H1 (cell line): Measurements from ENCODE around the gene DNTTIP2. TPM values are rescaled to one million over a fixed set of nuclear protein-coding genes. Genes with fewer than 3 reads are reported as not detected.

Experiments used
- CTCF ChIA-PET: fragments of 300-600 bp; sonication (Branson Sonifier 250); formaldehyde crosslinking; loops from one replicate; lab custom pipeline; 2021; ENCODE audit not compliant: partially characterized antibody; lab: Charles Lee
- POLR2A ChIA-PET: fragments of 300-600 bp; sonication (Branson Sonifier 250); formaldehyde crosslinking; loops from one replicate; lab custom pipeline; 2021; ENCODE audit warnings: inconsistent platforms; ENCODE audit not compliant: partially characterized antibody; lab: Charles Lee
- DNase-seq, 2 experiments: peaks; one replicate each; pipeline versions ENCODE4 v3.0.0 to v3.0.0-alpha.2; 2010 to 2022; ENCODE audit warnings: low spot score in 2 of 2, low read depth in 1 of 2, mixed read lengths in 1 of 2
- FAIRE-seq: peaks from 2 replicates; lab custom pipeline; 2011; peaks lifted over from hg19 to GRCh38; lab: Jason Lieb, UNC
- H2AFZ ChIP-seq: 2 replicates; pipeline ENCODE4 v1.8.1; 2012; ENCODE audit warnings: low read length, inconsistent platforms
- H2AK5ac ChIP-seq: 2 replicates; pipeline ENCODE4 v1.6.1; 2013; ENCODE audit warnings: low read depth, low read length
- H2BK120ac ChIP-seq: replicated peaks from 2 replicates; pipeline ENCODE3; 2013; ENCODE audit warnings: low read depth, low read length, inconsistent platforms
- H2BK12ac ChIP-seq: 2 replicates; pipeline ENCODE4 v1.6.1; 2013; ENCODE audit warnings: low read depth, low read length
- H2BK15ac ChIP-seq: 2 replicates; pipeline ENCODE4 v1.6.1; 2013; ENCODE audit warnings: low read length
- H2BK20ac ChIP-seq: 2 replicates; pipeline ENCODE4 v1.6.1; 2013; ENCODE audit warnings: low read length
- H2BK5ac ChIP-seq: 2 replicates; pipeline ENCODE4 v1.6.1; 2013; ENCODE audit warnings: low read depth, low read length
- H3K14ac ChIP-seq: 2 replicates; pipeline ENCODE4 v1.6.1; 2013; ENCODE audit warnings: inconsistent platforms; ENCODE audit not compliant: insufficient read length
- H3K18ac ChIP-seq: 2 replicates; pipeline ENCODE4 v1.6.1; 2013; ENCODE audit warnings: low read length; ENCODE audit errors: extremely low read depth
- H3K23ac ChIP-seq: 2 replicates; pipeline ENCODE4 v1.6.1; 2013; ENCODE audit warnings: inconsistent platforms; ENCODE audit not compliant: insufficient read length
- H3K23me2 ChIP-seq: 2 replicates; pipeline ENCODE4 v1.6.1; 2013; ENCODE audit warnings: low read depth, low read length
- H3K27ac ChIP-seq: 2 replicates; pipeline ENCODE4 v1.6.1; 2011; ENCODE audit warnings: low read depth, low read length, inconsistent platforms
- H3K27me3 ChIP-seq, 4 experiments: replicated peaks in 1 of 4; 1 replicate in 1 of 4; 2 replicates in 3 of 4; pipeline versions ENCODE4 v1.6.1 to v1.8.1; 2011 to 2013; ENCODE audit warnings: low read length in 3 of 4, mild to moderate bottlenecking in 3 of 4, inconsistent platforms in 2 of 4, mixed read lengths in 2 of 4, moderate library complexity in 1 of 4; ENCODE audit not compliant: control insufficient read depth in 3 of 4, insufficient read depth in 3 of 4; ENCODE audit errors: extremely low read depth in 1 of 4
- H3K36me3 ChIP-seq, 4 experiments: 2 replicates each; pipeline versions ENCODE4 v1.6.1 to v1.8.1; 2011 to 2013; ENCODE audit warnings: mild to moderate bottlenecking in 4 of 4, low read length in 3 of 4, moderate library complexity in 2 of 4, control low read depth in 1 of 4, inconsistent platforms in 1 of 4; ENCODE audit not compliant: insufficient read depth in 4 of 4, control insufficient read depth in 2 of 4
- H3K4ac ChIP-seq: replicated peaks from 2 replicates; pipeline ENCODE3; 2013; ENCODE audit warnings: low read length, low read depth, mixed read lengths, inconsistent platforms; ENCODE audit not compliant: insufficient read length
- H3K4me1 ChIP-seq, 4 experiments: replicated peaks in 1 of 4; 1 replicate in 1 of 4; 2 replicates in 3 of 4; pipeline versions ENCODE4 v1.6.1 to v1.8.1; 2011 to 2013; ENCODE audit warnings: low read length in 3 of 4, inconsistent platforms in 2 of 4, mixed read lengths in 1 of 4; ENCODE audit not compliant: insufficient read depth in 4 of 4, control insufficient read depth in 3 of 4
- H3K4me2 ChIP-seq, 2 experiments: 2 replicates each; pipeline versions ENCODE4 v1.6.1 to v1.8.1; 2011 to 2013; ENCODE audit warnings: low read depth in 2 of 2, low read length in 2 of 2, control low read depth in 1 of 2, inconsistent platforms in 1 of 2, mild to moderate bottlenecking in 1 of 2; ENCODE audit not compliant: insufficient read depth in 1 of 2
- H3K4me3 ChIP-seq, 4 experiments: fragments of 200-600, 300-600 bp in 1 of 4; sonication (generic), shearing (Covaris generic), sonication (Bioruptor Twin) in 1 of 4; 2 replicates each; pipeline versions ENCODE4 v1.5.1 to v1.8.1; 2011 to 2016; ENCODE audit warnings: low read length in 4 of 4, low read depth in 3 of 4, control low read depth in 2 of 4, inconsistent platforms in 2 of 4, mild to moderate bottlenecking in 2 of 4, mixed read lengths in 1 of 4, moderate library complexity in 1 of 4; ENCODE audit not compliant: insufficient read depth in 2 of 4; ENCODE audit errors: extremely low read depth in 1 of 4
- H3K56ac ChIP-seq: replicated peaks from 2 replicates; pipeline ENCODE3; 2013; ENCODE audit warnings: low read depth, mild to moderate bottlenecking, mixed read lengths, low read length, inconsistent platforms; ENCODE audit not compliant: insufficient read length
- H3K79me1 ChIP-seq: 2 replicates; pipeline ENCODE4 v1.6.1; 2013; ENCODE audit warnings: low read depth, low read length, control low read depth
- H3K79me2 ChIP-seq, 2 experiments: 2 replicates each; pipeline versions ENCODE4 v1.6.1 to v1.8.1; 2012 to 2013; ENCODE audit warnings: low read length in 2 of 2, mild to moderate bottlenecking in 2 of 2, inconsistent platforms in 1 of 2; ENCODE audit not compliant: insufficient read depth in 2 of 2, control insufficient read depth in 1 of 2
- H3K9ac ChIP-seq, 4 experiments: replicated peaks in 1 of 4; 1 replicate in 1 of 4; 2 replicates in 3 of 4; pipeline versions ENCODE4 v1.6.1 to v1.8.1; 2011 to 2013; ENCODE audit warnings: low read depth in 3 of 4, low read length in 3 of 4, control low read depth in 2 of 4, mild to moderate bottlenecking in 2 of 4, moderate library complexity in 2 of 4, inconsistent platforms in 1 of 4; ENCODE audit errors: extremely low read depth in 1 of 4
- H3K9me3 ChIP-seq, 2 experiments: 2 replicates each; pipeline versions ENCODE4 v1.6.1 to v1.8.1; 2012 to 2013; ENCODE audit warnings: mild to moderate bottlenecking in 2 of 2, moderate library complexity in 2 of 2, control low read depth in 1 of 2, inconsistent platforms in 1 of 2, low read depth in 1 of 2, low read length in 1 of 2, mixed read lengths in 1 of 2; ENCODE audit not compliant: insufficient read depth in 2 of 2
- H4K20me1 ChIP-seq, 2 experiments: replicated peaks in 1 of 2; 2 replicates each; pipeline versions ENCODE3 to v1.8.1; 2011 to 2013; ENCODE audit warnings: inconsistent platforms in 2 of 2, low read length in 2 of 2, mild to moderate bottlenecking in 1 of 2; ENCODE audit not compliant: insufficient read depth in 2 of 2, control insufficient read depth in 1 of 2
- H4K5ac ChIP-seq: 2 replicates; pipeline ENCODE4 v1.6.1; 2013; ENCODE audit warnings: low read length, low read depth, mixed read lengths, inconsistent platforms; ENCODE audit not compliant: insufficient read length
- H4K8ac ChIP-seq: 2 replicates; pipeline ENCODE4 v1.8.0; 2013; ENCODE audit warnings: mild to moderate bottlenecking, moderate library complexity, low read length, inconsistent platforms; ENCODE audit not compliant: insufficient read depth; ENCODE audit errors: extremely low read depth
- H4K91ac ChIP-seq: replicated peaks from 2 replicates; pipeline ENCODE3; 2013; ENCODE audit warnings: low read length, mixed read lengths, inconsistent platforms; ENCODE audit not compliant: insufficient read length
- EZH2 ChIP-seq: fragments of 200-600 bp; sonication (generic); IDR thresholded peaks from 2 replicates; pipeline ENCODE4 v1.7.1; 2012; ENCODE audit warnings: low read depth, mild to moderate bottlenecking, moderate library complexity, low read length, inconsistent platforms; ENCODE audit not compliant: severe bottlenecking
- MAX ChIP-seq: IDR thresholded peaks from 2 replicates; pipeline ENCODE4 v1.6.1; 2012; ENCODE audit warnings: inconsistent platforms
- WGBS, 2 experiments: shearing (Covaris generic) in 1 of 2; methylation state at CpG; one replicate each; pipeline versions ENCODE4 v1.1.6 to v1.1.7; 2013 to 2015; ENCODE audit warnings: low lambda C conversion rate in 2 of 2, mixed read lengths in 2 of 2, inconsistent platforms in 1 of 2, low coverage in 1 of 2, missing lambda C conversion rate in 1 of 2; ENCODE audit not compliant: insufficient replicate concordance in 2 of 2, insufficient coverage in 1 of 2, insufficient read length in 1 of 2; ENCODE audit errors: extremely low coverage in 1 of 2, missing lambda C conversion rate in 1 of 2; 5-methylcytosine and 5-hydroxymethylcytosine counted together
- polyA plus RNA-seq, 7 experiments: library from polyadenylated mRNA; depleted of rRNA in 3 of 7; stranded (reverse) in 5 of 7; unstranded in 2 of 7; fragments of >200 nt in 5 of 7; fragments of 200-250 nt in 2 of 7; gene quantifications; 1 replicate in 5 of 7; 2 replicates in 1 of 7; 4 replicates in 1 of 7; pipeline versions ENCODE4 v1.2.1 to v1.2.3, GENCODE V29; 2011 to 2013; ENCODE audit warnings: missing spikeins in 2 of 7, mixed read lengths in 2 of 7
- total RNA-seq: library from RNA; stranded (reverse); fragmentation: NEBNext Ultra II Directional; extraction: Animal tissue kit (Norgen Biotek cat#: 25700); gene quantifications from 2 replicates; pipeline ENCODE4 v1.2.1, GENCODE V29; 2021

The DNTTIP2 gene
- total and polyA plus RNA-seq, 2 of the 8 experiments (the other 6 are each of a cell fraction or from before 2014, with no cell fraction given), result 6.3 to 80.4 TPM

- Histone ChIP-seq H2BK20ac (no peak overlapping the region), H4K91ac (no peak overlapping the region), H3K4me1 (peaks cover 0 to 2% (median 0%) of the 10 kb centered on the region in 4 experiments; a peak in 5 of 7 replicates), H2BK15ac (no peak overlapping the region), H4K8ac (peak overlapping the region; percentile 99; the same call in 1 of the 2 replicates), H2BK120ac (no peak overlapping the region), H3K18ac (peak overlapping the region; percentile 79; the same call in 1 of the 2 replicates), H4K5ac (no peak overlapping the region), H3K27ac (peak overlapping the region; percentile 86), H3K79me1 (peaks cover 6% of the 10 kb centered on the region), H3K36me3 (peaks cover 7 to 39% (median 29%) of the 10 kb centered on the region in 4 experiments), H2BK5ac (peak overlapping the region; percentile 82), H2AK5ac (no peak overlapping the region), H3K14ac (no peak overlapping the region), H3K56ac (peak overlapping the region; percentile 80), H3K4ac (no peak overlapping the region), H3K23me2 (peaks cover 2% of the 10 kb centered on the region; the same call in 1 of the 2 replicates), H3K9ac (peak overlapping the region; percentile 89 to 100 (median 96)), H3K79me2 (peaks cover 20 to 32% of the 10 kb centered on the region in 2 experiments), H2BK12ac (no peak overlapping the region; the same call in 1 of the 2 replicates), H4K20me1 (peaks cover 2 to 7% of the 10 kb centered on the region in 2 experiments), H3K27me3 (no peaks in the 10 kb centered on the region), H3K4me2 (peak overlapping the region; percentile 72 to 78), H3K9me3 (no peaks in the 10 kb centered on the region), H2AFZ (0 out of 2 replicates have a peak overlapping the region, but pooled peaks have one; percentile 55), H3K4me3 (peak overlapping the region; percentile 96 to 99 (median 97)), H3K23ac (no peak overlapping the region)
- FAIRE-seq (no peak), DNase-seq (no peak)
- ChIA-PET POLR2A (interaction anchor here (0.8 to 2.9 kb wide), 11 partner anchors 10 to 249 kb away, joined by 4 to 21 read pairs (median 7); partner anchors contain the start of gene GCLM), CTCF (interaction anchor here (1.3 to 1.5 kb wide), 2 partner anchors 10 to 102 kb away, joined by 4 to 5 read pairs; no protein-coding TSS in a partner anchor)
- 2% methylated on average over 14 of the region's 20 CpGs; no CpG with 5 or more reads in 1 of the 2 experiments for WGBS, 2 experiments
- TF ChIP-seq MAX, result peak; percentile 16; the same call in 1 of the 2 replicates
- no peak for TF ChIP-seq EZH2
Measured at GRCh38 chr1:93878501-93878888, 511 bp downstream of the DNTTIP2 start.
